PFSK-1 (cell line): ENCODE data around the gene UBP1.

Experiments
- FOXP2 ChIP-seq: optimal IDR thresholded peaks from 2 replicates; pipeline ENCODE3; 2011; ENCODE audit warnings: borderline replicate concordance, control low read depth, inconsistent platforms; ENCODE audit not compliant: insufficient read depth; ENCODE audit errors: extremely low read length, extremely low read depth
- POLR2AphosphoS5 ChIP-seq: IDR thresholded peaks from 2 replicates; pipeline ENCODE4 v1.6.1; 2012; ENCODE audit warnings: low read depth, mild to moderate bottlenecking, control low read depth, low read length, moderate library complexity
- SIN3A ChIP-seq: IDR thresholded peaks from 2 replicates; pipeline ENCODE4 v1.6.1; 2012; ENCODE audit warnings: mild to moderate bottlenecking, low read length, moderate library complexity, borderline replicate concordance; ENCODE audit not compliant: insufficient read depth
- TAF1 ChIP-seq: IDR thresholded peaks from 2 replicates; pipeline ENCODE4 v1.6.1; 2012; ENCODE audit warnings: low read length, control low read depth, borderline replicate concordance; ENCODE audit not compliant: insufficient read depth
- TF ChIP-seq, protein P1 (sequence below), 2 experiments: IDR thresholded peaks; 2 replicates each; pipeline versions ENCODE4 v1.6.1 to v1.8.0; 2011 to 2012; ENCODE audit warnings: low read depth in 2 of 2, low read length in 2 of 2, control low read depth in 1 of 2, inconsistent platforms in 1 of 2, mild to moderate bottlenecking in 1 of 2, moderate library complexity in 1 of 2; ENCODE audit not compliant: insufficient read depth in 1 of 2

The UBP1 gene

DNA sequence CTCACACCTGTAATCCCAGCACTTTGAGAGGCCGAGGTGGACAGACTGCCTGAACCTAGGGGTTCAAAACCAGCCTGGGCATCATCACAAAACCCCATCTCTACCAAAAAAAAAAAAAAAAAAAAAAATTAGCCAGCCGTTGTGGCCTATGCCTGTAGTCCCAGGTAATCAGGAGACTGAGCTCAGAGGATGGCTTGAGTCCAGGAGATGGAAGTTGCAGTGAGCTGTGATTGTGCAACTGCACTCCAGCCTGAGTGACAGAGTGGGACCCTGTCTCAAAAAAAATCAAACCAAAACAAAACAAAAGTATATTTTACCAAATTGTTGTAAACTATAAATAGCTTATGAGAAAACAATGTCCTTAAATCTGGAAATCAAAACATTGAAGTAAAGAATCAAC lies 34.7 kb upstream of the UBP1 start:
- TF ChIP-seq POLR2AphosphoS5, result no peak

DNA sequence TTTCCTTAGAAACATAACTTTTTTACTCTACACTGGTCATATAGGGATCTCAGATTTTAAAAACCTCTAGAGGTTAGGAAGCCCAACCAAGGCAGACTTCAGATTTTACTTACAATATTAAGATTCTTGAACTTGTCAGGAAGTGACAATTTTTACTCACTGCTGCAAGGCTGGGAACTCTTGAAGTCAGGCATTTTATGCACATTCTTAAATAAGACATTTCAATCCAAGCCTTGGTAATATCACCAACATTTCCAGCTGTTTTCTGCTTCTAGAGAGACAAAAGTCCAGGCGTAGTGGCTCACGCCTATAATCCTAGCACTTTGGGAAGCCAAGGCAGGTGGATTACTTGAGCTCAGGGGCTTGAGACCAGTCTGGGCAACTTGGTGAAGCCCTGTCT lies 33.6 kb upstream of the UBP1 start:
- no peak for TF ChIP-seq SIN3A
- TF ChIP-seq FOXP2, result no peak
- TF ChIP-seq POLR2AphosphoS5, result no peak
- TF ChIP-seq, protein P1, sequence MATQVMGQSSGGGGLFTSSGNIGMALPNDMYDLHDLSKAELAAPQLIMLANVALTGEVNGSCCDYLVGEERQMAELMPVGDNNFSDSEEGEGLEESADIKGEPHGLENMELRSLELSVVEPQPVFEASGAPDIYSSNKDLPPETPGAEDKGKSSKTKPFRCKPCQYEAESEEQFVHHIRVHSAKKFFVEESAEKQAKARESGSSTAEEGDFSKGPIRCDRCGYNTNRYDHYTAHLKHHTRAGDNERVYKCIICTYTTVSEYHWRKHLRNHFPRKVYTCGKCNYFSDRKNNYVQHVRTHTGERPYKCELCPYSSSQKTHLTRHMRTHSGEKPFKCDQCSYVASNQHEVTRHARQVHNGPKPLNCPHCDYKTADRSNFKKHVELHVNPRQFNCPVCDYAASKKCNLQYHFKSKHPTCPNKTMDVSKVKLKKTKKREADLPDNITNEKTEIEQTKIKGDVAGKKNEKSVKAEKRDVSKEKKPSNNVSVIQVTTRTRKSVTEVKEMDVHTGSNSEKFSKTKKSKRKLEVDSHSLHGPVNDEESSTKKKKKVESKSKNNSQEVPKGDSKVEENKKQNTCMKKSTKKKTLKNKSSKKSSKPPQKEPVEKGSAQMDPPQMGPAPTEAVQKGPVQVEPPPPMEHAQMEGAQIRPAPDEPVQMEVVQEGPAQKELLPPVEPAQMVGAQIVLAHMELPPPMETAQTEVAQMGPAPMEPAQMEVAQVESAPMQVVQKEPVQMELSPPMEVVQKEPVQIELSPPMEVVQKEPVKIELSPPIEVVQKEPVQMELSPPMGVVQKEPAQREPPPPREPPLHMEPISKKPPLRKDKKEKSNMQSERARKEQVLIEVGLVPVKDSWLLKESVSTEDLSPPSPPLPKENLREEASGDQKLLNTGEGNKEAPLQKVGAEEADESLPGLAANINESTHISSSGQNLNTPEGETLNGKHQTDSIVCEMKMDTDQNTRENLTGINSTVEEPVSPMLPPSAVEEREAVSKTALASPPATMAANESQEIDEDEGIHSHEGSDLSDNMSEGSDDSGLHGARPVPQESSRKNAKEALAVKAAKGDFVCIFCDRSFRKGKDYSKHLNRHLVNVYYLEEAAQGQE (IDR thresholded peaks at IDR 0.05; ENCODE audit: insufficient read depth in 1 of 2, low read depth in 2 of 2, low read length in 2 of 2), result no peak
- TF ChIP-seq TAF1, result no peak

DNA sequence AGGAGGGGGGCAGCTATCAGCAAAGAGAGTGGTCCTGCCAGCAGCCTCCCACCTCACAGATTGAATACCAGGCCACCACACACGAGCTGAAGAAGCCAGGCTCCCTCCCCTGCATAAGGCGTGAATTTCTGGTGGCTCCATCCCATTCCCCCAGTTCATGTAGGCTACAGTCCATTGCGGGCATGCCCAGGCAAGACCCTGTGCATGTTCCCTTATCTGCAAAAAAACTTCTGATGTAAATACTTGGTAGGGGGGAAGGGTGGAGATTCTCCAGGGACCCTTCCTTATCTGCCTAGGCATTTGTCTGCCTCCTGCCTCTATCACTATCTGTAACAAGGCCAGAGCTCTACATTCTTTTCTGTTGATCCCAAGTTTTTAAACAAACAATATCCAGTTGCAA lies 27.6 kb upstream of the UBP1 start:
- TF ChIP-seq TAF1 (no peak), FOXP2 (no peak), POLR2AphosphoS5 (no peak), SIN3A (no peak)
- TF ChIP-seq, protein P1 (IDR thresholded peaks at IDR 0.05; ENCODE audit: insufficient read depth in 1 of 2, low read depth in 2 of 2, low read length in 2 of 2), result no peak

DNA sequence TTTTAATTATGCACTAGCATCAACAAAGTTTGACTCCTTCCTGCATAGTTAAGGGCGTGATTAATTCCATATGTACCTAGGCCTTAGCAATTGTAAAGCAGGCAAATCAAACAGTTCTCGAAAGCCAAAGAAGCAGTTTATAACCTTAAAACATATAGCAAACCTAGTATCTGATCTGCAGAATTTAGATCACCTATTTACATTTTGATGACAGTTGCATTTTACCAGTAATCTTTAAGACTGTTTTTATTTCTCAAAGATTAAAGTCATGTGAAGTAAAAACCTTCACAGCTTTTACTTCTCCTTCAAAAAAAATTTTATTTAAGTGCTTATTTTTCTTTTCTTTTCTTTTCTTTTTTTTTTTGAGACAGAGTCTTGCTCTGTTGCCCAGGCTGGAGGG lies 20.9 kb upstream of the UBP1 start:
- TF ChIP-seq TAF1 (no peak), POLR2AphosphoS5 (no peak), FOXP2 (no peak), SIN3A (no peak)
- TF ChIP-seq, protein P1 (IDR thresholded peaks at IDR 0.05; ENCODE audit: insufficient read depth in 1 of 2, low read depth in 2 of 2, low read length in 2 of 2), result no peak

DNA sequence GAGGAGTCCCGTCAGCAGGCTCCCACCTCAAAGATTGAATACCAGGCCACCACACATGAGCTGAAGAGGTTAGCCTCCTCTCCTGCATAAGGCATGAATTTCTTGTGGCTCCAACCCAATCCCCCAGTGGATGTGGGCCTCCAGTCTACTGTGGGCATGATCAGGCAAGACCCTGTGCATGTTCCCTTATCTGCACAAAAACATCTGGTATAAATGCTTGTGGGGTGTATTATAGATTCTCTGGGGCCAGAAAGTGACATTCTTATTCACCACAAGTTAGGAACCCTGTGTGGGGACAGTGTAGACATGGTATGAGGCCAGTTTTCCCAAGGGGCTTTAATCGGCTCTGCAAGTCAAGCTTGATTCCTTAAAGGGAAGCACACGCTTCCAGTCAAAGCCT lies 18.2 kb upstream of the UBP1 start:
- no peak for TF ChIP-seq POLR2AphosphoS5
- no peak for TF ChIP-seq FOXP2
- no peak for TF ChIP-seq TAF1
- no peak for TF ChIP-seq SIN3A
- TF ChIP-seq, protein P1 (IDR thresholded peaks at IDR 0.05; ENCODE audit: insufficient read depth in 1 of 2, low read depth in 2 of 2, low read length in 2 of 2), result no peak
